Tibial nerve (tissue), 4 donors: ENCODE measurements around the gene PREX1.

Experiments used
- CTCF ChIP-seq, 5 experiments: fragments of 200-600 bp in 3 of 5; fragments of 450-650 bp in 2 of 5; sonication (generic) in 3 of 5; IDR thresholded peaks; one replicate each; pipeline ENCODE4 v1.5.1; 2016 to 2019; ENCODE audit warnings: antibody characterized with exemption in 5 of 5, mild to moderate bottlenecking in 3 of 5, moderate library complexity in 2 of 5
- EP300 ChIP-seq, 2 donors: sonication (generic); formaldehyde crosslinking; IDR thresholded peaks; one replicate each; pipeline ENCODE4 v1.6.1; 2017; ENCODE audit warnings: antibody characterized with exemption in 2 of 2, mild to moderate bottlenecking in 1 of 2
- POLR2A ChIP-seq, 2 donors: fragments of 450-650 bp; IDR thresholded peaks; one replicate each; pipeline ENCODE4 v1.6.1; 2017; ENCODE audit warnings: antibody characterized with exemption in 2 of 2, mild to moderate bottlenecking in 2 of 2, moderate library complexity in 2 of 2

DNA sequence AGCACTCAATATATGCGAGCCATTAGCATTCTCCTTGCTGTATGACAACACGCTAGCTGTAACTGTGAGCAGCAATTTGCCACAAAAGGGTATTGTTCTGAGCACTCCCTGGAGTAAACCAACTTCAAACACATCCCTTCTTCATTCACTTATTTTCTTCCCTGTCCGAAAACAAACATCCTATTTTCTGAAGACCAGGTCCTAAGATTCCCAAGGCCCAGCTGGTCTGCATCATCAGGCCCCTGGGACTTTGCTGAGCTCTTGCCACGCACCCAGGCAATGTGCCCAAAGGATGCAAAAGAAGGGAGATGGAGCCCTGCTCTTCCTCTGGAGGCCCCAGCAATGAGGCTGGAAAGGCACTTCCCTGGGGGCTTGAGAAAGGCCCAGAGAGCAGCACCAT, 118.1 kb downstream of the PREX1 start:
- no peak for TF ChIP-seq CTCF (IDR thresholded peaks at IDR 0.05)
- no peak for TF ChIP-seq POLR2A (IDR thresholded peaks at IDR 0.05)
- TF ChIP-seq EP300 (IDR thresholded peaks at IDR 0.05) = no peak
